ENCODE results near the gene ATXN1. TPM values are rescaled to one million over a fixed set of nuclear protein-coding genes. Genes with fewer than 3 reads are reported as not detected.

ATXN1 gene
- total RNA-seq, 1 donor from 2014 or later, result 60.0 TPM

DNA sequence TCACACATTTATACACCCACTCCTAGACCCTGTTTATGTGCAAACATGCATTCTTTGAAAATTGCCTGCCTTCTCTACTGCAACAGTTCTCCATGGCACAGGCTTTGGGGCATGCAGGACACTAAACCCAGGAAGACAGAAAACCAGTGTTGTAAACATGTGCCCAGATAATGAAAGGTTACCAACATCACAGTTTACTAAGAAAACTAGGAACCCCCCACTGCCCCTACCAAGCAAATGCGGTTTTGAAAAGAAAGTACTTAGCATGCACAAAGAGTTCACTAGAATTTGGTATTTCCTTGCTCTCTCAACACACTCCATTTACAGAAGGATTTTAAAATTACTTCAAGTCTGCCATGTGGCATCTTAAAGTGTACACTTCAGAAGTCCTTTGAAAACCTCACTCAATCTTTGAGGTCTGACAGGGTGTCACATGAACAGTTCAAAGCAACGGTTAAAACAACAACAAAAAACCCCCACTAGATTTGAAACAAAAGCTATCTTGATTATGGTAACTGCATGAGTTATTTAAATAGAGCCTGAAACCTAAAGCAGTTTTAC lies 277.9 kb downstream of the ATXN1 start:
- DNase-seq (ENCODE audit: low read depth), result no peak

DNA sequence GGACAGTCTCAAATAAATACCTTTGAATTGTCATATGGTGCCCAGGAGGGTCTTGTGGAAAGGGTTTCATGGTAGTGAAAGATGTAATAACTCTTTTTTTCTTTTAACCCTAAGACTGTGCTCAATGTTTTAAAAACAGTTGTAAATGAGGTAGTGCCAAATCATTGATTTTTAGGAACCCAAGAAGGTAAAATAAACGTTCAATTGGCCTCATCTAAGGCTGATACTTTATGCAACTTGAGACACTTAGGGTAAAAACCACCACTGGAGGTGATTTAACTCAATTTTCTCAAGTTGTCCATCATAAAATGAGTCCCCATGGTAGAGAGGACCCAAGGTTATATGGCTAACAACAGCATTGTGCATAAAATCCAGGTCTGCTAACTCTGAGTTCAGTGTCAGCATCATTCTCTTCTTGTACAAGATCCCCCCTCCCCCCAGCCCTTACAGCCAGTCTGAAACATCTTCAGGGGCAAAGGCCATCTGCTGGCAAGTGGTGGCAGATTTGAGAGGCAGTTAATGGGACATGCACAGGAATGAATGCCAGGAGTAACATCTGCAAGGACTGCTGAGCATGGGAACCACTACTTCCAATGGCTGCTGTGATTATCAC lies 278.5 kb downstream of the ATXN1 start:
- DNase-seq (ENCODE audit: low read depth), result no peak

DNA sequence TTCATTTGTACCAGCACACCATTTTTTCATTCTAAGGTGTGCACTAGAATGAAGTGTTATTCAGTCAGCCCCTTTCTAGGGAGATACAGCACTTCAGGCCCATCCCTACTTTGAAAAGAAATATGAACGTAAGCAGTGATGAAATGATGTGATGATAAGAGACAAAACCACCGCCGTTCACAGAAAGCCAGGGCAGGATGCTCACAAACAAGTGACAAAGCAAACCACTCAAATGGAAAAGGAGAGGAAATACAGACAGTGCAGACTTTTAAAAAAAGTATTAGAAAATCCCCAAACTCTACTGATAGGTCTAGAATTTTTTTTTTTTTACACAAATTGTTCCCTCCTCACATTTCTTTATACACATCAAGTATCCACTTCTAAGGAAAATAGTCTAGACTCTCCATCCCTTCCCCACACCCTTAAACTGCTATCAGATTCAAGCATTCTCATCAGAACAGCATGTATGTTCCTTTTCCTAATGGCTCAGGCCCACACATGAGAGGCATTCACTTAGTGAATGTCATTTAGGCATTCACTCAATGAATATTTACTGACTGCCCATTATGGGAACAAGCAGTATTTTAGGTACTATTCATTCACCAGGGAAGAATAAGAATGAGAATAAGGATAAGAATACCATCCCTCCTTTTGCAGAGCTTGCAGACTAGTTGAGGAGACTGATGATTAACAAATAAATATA lies 279.4 kb downstream of the ATXN1 start:
- DNase-seq (ENCODE audit: low read depth), result no peak

DNA sequence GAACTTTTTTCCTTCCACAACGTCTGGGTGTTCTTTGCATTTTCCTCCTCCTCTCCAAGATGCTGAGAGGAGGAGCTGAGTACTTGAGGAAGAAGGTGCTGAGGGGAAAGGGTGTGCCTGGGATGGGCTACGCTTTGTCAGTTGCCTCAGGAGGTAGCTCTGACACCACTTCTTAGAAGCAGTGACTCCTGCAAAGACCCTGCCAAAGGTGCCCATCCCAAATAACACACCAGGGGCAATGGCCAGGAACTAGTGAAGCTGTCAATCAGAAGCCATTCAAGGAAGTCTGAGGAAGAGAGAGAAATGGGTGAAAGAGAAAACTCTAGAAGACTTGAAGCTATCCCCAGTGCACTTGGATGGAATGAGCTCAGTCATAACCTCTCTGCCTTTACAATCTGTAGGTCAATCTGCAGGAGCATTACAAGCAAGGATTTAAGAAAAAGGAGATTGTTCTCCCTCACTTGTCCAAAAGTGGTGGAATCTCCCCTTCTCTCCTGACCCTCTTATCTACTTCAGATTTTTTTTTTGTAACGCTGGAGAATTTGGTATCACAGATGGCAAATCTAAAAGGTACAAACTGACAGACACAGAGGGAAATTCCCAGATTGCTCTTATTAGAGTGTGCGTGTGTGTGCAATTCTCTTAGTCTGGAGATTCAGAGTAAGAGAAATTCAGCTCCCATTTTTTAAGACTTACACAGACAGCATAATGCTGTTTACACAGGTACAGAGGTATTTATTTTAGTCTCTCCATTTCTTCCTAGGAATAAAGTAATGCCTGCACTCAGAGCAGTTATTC lies 280.3 kb downstream of the ATXN1 start:
- no peak for DNase-seq (ENCODE audit: low read depth)

DNA sequence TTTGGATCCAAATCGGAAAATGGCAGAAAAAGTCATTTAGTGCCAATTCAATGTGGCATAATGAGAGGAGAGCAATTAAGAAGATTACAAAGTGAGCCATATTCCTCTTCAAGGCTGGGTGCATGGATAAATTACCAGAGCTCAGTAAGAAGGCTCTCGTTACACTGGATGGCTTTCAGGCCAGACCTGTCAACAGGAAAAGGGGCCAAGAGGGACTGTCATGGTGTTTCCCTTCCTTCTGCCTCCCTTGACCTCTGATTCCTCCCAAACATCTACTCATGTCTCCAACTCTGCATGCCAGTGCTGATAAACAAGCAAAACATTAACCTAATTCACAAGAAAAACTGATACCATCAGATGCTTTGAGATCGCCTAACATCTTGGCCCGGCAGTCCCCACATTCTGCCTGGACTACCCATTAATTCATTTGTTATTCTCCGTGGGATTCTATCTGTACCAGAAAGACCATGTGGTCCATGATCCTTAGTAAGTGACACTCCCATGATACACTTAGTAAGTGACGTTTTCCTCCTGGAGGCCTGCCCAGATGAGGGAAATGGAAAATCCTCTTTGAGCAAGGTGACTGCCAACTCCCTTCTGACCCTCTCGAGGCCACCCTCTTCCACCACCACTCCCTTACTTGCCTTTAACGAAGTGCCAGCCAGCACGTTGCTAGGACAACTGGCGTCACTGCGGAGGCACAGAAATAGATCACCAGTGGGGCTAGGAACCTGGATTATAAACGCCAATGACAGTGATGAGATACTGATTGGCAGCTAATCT lies 283.7 kb downstream of the ATXN1 start:
- no peak for DNase-seq (ENCODE audit: low read depth)

DNA sequence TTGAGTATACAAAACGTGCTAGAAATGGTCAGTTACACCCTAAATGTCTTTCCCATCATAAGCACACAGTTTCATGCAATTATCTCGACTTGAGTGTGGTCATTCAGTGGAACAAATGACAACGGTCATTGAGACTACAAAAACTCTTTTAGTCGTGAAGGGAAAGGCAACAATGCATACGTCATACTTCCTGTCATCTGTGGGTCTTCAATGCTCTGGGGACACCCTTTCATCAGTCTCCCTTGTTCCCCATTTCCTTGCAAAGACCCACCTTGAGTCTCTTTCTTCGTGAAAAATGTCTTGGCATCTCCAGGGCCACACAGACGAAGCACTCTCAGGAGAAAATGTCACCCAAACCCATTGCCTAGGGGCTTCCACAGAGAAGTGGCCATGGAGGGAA lies 284.4 kb downstream of the ATXN1 start:
- no peak for DNase-seq (ENCODE audit: low read depth)

DNA sequence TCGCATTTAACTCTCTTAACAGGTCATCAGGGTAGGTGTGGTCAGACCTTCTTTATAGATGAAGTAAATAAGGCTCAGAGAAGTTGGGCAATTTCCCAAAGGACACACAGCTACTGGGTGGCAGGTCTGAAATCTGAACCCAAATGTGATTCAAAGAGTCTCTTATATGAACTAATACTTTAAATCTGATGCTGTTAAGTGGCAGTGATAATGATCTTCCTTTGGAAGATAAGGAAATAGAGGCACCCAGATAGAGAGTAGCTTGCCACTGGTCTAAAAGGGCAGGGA lies 285.8 kb downstream of the ATXN1 start:
- DNase-seq (ENCODE audit: low read depth), result no peak

DNA sequence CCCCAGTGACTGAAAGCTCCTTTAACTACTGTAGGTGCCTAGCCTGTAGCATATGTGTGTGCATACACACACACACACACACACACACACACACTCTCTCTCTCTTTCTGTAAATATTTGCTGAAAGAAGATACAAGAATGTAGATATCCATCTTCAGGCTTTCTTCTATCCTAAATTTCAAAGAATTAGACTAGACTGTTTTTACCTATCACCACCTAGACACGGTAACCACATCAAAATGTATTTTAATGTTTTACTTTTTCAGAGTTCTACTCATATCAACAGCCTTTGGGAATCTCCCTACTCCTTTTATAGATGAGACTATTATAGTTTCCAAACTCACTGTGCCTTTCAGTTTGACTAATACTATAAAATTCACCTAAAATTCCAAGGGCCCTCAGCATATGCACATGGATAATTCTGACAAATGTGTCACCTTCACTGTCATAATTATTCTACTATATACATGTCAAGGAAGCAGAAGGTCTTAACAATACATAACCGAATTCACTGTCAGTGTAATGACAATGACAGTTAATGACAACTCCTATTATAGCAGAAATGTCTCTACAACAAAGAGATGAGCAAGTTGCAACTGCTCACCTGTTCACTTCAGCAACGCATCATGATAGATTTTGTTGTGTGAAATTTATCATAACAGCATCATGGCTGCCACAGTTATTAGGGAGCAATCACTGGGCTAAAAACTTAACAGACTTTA lies 286.3 kb downstream of the ATXN1 start:
- no peak for DNase-seq (ENCODE audit: low read depth)

GRCh38 chr6:16473908-16474771 lies 287.1 kb downstream of the ATXN1 start:
- DNase-seq (ENCODE audit: low read depth), result no peak

DNA sequence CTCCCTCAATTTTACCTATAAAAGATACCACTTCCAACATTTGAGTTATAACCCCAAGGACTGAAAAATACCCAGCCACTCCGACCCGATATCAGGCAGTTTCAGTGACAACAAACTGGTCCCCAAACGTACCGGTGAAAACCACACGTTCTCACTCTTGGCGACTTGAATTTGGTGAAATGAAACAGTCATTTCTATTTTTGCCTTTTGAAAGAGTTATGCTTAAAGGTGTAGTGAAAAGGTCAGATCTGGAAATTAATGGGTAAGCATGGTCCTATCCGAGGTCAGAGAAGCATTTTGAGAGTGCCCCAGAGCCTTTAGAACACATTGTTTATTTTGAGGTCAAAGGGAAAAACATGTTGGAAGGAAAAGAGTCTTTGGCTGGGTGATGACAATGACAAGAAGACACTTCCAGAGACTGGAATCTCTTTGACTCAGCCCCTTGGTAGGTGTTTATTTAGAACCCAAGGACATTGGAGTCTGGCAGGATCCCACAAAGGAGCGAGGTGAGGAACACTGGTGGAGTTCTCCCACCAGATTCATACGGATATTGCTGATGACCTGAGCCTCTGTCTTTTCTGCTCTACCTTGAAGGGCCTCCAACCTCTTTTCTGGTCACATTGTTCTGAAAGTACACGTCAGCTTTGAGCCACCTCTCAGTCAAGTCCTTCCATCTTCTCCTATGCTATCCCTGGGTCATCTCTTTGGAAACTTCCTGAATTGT lies 287.9 kb downstream of the ATXN1 start:
- no peak for DNase-seq (ENCODE audit: low read depth)

- no peak for DNase-seq (ENCODE audit: low read depth)
Measured at GRCh38 chr6:16472349-16473069, 288.8 kb downstream of the ATXN1 start.

DNA sequence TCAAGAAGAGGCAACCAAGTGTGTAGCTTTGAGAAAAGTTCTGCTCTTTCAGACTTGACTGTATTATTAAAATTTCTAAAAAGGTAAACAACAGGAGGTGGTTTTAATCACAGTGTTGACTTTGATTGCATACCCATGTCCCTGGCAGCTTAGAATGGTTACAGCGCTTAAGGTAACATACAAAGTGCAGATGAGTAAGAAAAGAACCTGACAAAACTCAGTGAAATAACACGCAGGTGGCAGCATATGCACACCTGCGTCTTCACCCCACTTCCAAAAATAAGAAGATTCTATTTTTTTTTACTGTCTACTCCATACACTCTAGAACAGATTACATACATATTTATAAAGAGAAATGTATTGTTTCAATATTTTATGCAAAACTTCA lies 289.4 kb downstream of the ATXN1 start:
- DNase-seq (ENCODE audit: low read depth), result no peak

- DNase-seq (ENCODE audit: low read depth), result peak; percentile 7
Measured at GRCh38 chr6:16471222-16471909, 289.9 kb downstream of the ATXN1 start.

GRCh38 chr6:16470502-16471221 lies 290.6 kb downstream of the ATXN1 start:
- DNase-seq (ENCODE audit: low read depth), result peak; percentile 50

DNA sequence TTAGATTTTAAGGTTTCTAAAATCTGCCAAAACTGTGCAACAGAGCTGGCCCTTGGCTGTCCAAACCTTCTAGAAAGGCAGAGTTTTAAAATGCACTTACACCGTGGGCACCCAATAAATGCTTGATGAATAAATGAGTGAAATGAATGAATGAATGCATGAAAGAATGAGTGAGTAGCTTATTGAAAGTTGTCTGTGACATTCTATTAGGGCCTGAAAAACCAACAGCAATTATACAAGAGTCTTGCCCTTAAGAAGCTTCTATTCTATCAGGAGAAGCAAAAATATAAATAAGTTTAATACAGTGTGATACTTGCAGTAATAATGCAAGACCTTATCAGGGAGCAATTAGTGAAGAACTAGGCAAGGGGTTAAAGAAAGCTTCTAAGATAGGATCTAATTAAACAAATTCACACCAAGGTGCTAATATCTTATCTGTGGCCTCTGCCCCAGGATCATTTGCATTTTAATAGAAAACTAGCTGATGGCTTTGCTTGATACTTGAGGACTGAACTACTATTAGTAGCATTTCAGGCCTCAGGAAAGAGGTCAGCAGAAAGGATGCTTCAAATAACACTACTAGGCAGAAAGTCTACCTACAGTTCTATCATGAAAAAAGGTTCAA lies 292.2 kb downstream of the ATXN1 start:
- no peak for DNase-seq (ENCODE audit: low read depth)

GRCh38 chr6:16466800-16467553 lies 294.3 kb downstream of the ATXN1 start:
- no peak for DNase-seq (ENCODE audit: low read depth)

Measured in myocyte (in vitro differentiated cells).